GM13976 (cell line): ENCODE results near the gene NANOS3.

ENCODE experiments used
- DNase-seq: peaks from one replicate; pipeline ENCODE4 v3.0.0; 2012; ENCODE audit warnings: low spot score
- CTCF ChIP-seq: IDR thresholded peaks from 2 replicates; pipeline ENCODE4 v1.5.1; 2012; ENCODE audit warnings: borderline replicate concordance, mild to moderate bottlenecking; ENCODE audit not compliant: insufficient read depth; ENCODE audit errors: extremely low read depth, missing control alignments, control extremely low read depth
- in situ Hi-C: fragments of 300-500 bp; cut with MboI; formaldehyde crosslinking; loops from one replicate; pipeline ENCODE4 v1.12.0; 2022; ENCODE audit warnings: low sequenced_read_pairs, mixed read lengths, inconsistent platforms; ENCODE audit not compliant: unreplicated experiment

The NANOS3 gene

GRCh38 chr19:13885826-13886365 is 9.0 kb downstream of the NANOS3 start:
- no peak for TF ChIP-seq CTCF
- in situ Hi-C loops = no loop called here
- DNase-seq = peak; percentile 17

GRCh38 chr19:13887018-13887436 is 10.1 kb downstream of the NANOS3 start:
- DNase-seq = peak; percentile 13
- in situ Hi-C loops = no loop called here
- TF ChIP-seq CTCF = no peak

GRCh38 chr19:13887517-13887916 is 10.6 kb downstream of the NANOS3 start:
- TF ChIP-seq CTCF = no peak
- no peak for DNase-seq
- in situ Hi-C loops = no loop called here

GRCh38 chr19:13888281-13888680 is 11.3 kb downstream of the NANOS3 start:
- in situ Hi-C loops = no loop called here
- TF ChIP-seq CTCF = no peak
- DNase-seq = no peak

GRCh38 chr19:13890136-13890535 is 13.2 kb downstream of the NANOS3 start:
- no peak for DNase-seq
- no peak for TF ChIP-seq CTCF
- in situ Hi-C loops = no loop called here

- in situ Hi-C loops = no loop called here
Observed at GRCh38 chr19:13892870-13893269, 15.9 kb downstream of the NANOS3 start.

More at GRCh38 chr19:13892870-13893269, 15.9 kb downstream of the NANOS3 start:
- no peak for DNase-seq
- no peak for TF ChIP-seq CTCF
